AG10803 (cell line): ENCODE results near the gene DDIT3.

Experiments used
- DNase-seq: peaks from one replicate; pipeline ENCODE4 v3.0.0; 2010; ENCODE audit warnings: low read depth
- H3K4me3 ChIP-seq: 2 replicates; pipeline ENCODE4 v1.5.1; 2011; ENCODE audit warnings: mild to moderate bottlenecking, low read length, control low read depth
- TF ChIP-seq, protein P1 (sequence below): conservative IDR thresholded peaks from 2 replicates; pipeline ENCODE4 v1.5.1; 2011; ENCODE audit warnings: mild to moderate bottlenecking, low read length, control low read depth, inconsistent platforms

DDIT3 gene

DNA sequence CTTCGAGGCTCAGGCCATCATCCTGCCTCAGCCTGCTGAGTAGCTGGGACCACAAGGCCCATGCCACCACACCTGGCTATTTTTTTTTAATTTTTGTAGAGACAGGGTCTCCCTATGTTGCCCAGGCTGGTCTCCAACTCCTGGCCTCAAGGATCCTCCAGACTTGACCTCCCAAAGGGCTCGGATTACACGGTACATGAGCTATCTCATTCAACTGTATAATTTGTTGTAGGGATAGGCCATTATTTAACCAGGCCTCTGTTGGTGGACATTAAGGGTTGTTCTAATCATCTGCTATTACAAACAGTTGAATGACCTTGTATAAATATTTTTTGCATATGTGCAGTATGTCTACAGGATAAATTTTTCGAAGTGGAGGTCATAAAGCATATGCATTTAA is 38.5 kb upstream of the DDIT3 start:
- H3K4me3 ChIP-seq, result no peak overlapping the region
- TF ChIP-seq, protein P1, sequence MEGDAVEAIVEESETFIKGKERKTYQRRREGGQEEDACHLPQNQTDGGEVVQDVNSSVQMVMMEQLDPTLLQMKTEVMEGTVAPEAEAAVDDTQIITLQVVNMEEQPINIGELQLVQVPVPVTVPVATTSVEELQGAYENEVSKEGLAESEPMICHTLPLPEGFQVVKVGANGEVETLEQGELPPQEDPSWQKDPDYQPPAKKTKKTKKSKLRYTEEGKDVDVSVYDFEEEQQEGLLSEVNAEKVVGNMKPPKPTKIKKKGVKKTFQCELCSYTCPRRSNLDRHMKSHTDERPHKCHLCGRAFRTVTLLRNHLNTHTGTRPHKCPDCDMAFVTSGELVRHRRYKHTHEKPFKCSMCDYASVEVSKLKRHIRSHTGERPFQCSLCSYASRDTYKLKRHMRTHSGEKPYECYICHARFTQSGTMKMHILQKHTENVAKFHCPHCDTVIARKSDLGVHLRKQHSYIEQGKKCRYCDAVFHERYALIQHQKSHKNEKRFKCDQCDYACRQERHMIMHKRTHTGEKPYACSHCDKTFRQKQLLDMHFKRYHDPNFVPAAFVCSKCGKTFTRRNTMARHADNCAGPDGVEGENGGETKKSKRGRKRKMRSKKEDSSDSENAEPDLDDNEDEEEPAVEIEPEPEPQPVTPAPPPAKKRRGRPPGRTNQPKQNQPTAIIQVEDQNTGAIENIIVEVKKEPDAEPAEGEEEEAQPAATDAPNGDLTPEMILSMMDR, result no peak
- DNase-seq, result no peak

DNA sequence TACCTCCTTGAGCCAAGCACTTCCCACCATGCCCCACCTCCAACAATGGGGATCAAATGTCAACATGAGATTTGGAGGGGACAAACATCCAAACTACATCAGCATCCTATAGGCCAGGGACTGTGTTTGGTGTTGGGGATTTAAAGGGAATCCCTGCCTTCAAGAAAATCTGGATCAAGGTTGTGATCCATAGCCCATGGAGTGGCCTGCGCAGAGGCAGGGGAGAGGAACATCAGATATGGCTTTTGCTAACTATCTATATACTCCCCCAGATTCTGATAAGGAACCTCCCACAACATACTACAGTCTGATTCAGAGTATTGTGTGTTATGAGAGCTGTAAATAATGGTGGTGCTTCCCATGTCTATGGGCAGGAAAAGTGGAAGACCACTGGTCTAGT is 34.6 kb upstream of the DDIT3 start:
- TF ChIP-seq, protein P1, result no peak
- no peak overlapping the region for H3K4me3 ChIP-seq
- no peak for DNase-seq

DNA sequence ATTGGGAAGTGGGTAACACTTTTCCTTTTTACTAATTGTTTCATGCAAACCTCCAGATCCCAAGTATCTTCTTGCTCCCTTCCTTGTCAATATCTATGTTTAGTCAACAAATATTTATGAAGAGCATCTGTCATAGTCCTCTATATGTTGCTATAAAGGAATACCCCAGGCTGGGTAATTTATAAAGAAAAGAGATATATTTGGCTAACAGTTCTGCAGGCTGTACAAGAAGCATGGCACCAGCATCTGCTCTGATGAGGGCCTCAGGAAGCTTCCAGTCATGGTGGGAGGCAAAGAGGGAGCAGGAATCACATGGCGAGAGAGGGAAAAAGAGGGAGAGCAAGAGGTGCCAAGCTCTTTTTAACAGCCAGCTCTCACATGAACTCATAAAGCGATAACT is 34.1 kb upstream of the DDIT3 start:
- TF ChIP-seq, protein P1, result no peak
- no peak overlapping the region for H3K4me3 ChIP-seq
- DNase-seq, result no peak

DNA sequence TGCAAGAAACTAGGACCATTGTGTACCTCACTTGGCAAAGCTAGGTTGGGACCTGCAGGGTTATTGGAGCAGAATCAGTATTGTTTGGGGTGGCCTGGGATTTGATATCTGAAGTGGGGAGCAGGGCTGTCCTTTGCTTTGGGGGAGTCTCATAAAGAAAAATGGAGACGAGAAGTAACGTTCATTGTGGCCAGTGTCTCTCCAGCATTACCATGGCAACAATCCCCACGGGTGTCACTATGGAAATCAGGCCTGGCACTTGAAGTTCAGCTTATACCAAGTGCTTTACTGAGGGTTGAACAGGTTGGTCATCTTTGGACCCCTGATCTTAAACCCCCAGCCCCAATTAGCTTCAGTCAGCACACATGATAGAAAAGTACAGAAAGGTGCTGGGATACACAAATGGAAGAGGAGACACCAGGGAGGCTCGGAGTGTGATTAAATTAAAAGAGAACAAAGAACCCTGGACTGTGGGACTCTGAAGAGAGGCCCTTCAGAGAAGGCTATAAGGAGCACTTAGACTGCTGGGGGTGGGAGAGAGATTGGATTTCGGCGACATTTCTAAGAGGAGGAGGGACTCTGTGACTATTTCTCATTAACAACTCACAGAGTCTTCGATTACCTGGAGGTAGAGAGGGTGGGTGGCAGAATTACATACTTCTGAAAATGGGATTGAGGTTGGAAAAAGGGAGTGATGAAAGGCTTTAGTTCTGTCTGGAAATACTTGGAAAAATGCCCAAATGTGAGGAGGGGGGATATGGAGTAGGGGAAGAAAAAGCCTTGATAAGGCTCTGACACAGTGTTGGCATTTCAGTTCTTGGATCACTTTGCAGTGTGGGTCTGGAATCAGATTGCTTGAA is 33.3 kb upstream of the DDIT3 start:
- no peak for DNase-seq
- TF ChIP-seq, protein P1, result no peak
- no peak overlapping the region for H3K4me3 ChIP-seq

DNA sequence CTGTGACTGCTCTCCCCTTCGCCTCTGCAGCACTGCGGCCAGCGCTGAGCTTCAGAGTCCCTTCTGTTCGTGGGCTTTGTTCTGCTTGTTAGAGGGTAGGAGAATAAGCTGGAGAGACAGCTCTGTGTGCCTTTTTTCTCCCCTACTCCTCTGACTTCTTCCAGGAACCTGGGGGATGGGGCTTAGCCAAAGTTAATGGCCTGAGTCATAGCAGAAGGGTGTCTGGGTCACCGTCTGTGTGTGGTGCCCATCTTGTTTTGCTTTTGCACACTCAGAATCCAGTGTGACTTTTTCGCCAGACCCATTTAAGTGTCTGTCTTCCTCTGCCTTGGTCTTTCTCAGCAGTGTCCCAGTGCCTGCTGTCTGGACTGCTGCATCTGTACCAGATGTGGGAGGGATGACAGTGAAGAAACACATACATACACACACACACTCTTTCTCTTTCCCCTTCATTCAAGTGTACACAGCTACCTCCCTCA is 32.6 kb upstream of the DDIT3 start:
- TF ChIP-seq, protein P1, result no peak
- no peak overlapping the region for H3K4me3 ChIP-seq
- peak; percentile 46 for DNase-seq

DNA sequence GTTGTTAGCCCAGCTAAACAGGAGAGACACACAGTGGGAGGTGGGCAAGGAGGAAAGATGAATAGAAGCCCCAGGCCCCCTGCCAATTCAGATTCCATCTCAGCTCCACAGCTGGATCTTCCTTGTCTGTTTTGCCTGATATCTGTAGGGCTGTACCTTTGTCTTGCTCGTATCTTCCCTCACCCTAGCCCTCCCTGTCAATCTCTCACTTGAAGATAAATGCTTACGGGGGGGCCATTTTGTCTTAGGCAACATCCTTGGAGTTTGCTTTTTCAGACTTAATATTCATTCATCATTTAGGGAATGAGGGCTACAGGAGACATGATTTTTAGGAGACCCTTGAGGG is 32.0 kb upstream of the DDIT3 start:
- H3K4me3 ChIP-seq, result no peak overlapping the region
- TF ChIP-seq, protein P1, result no peak
- DNase-seq, result no peak

DNA sequence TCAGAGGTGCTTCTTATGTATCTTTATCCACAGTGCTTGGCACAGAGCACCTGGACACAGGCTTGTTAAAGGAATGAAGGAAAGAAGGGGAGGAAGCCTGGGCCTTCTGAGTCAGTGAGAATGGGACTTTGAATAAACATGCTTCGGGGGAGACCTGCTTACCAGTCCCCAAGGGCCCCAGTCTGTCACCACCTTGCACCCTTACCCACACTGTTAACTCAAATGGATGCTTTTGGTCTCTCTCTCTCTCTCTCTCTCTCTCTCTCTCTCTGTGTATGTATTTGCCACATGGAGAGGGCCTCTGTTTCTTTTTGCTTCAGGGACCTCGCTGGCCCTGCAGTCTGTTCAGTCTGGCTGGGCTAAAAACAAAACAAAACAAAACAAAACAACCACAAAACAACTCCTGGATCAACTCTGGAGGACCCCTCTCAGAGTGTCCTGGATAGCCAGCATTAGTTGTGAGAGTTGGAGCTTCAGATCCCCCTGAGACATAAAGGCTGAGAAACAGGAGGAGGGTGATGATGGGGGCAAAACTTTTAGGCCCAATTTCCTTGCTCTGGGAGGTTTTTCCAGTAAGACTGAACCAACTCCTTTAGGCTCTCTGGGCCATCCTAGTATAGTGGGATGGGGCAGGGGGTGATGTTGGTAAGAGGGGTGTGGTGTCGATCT is 31.5 kb upstream of the DDIT3 start:
- no peak overlapping the region for H3K4me3 ChIP-seq
- TF ChIP-seq, protein P1, result no peak
- no peak for DNase-seq
